GM23338 (cell line): ENCODE data around the gene RNF152. TPM values are rescaled to one million over a fixed set of nuclear protein-coding genes. Genes with fewer than 3 reads are reported as not detected.

Experiments used
- ATAC-seq: fragments of 200-7000 bp; cut with Tn5 transposase; 3 replicates; pipeline ENCODE4 v1.9.1; 2020
- DNase-seq: peaks from one replicate; pipeline ENCODE4 v3.0.0-alpha.2; 2015; ENCODE audit warnings: low spot score
- H2AFZ ChIP-seq: fragments of 200-600 bp; sonication (generic); 2 replicates; pipeline ENCODE4 v1.8.0; 2016; ENCODE audit warnings: antibody characterized with exemption, mild to moderate bottlenecking, moderate library complexity
- H3F3A ChIP-seq: fragments of 200-600 bp; sonication (generic); replicated peaks from 2 replicates; pipeline ENCODE4 v1.8.0; 2017; ENCODE audit warnings: antibody characterized with exemption, mixed run types, low read depth
- H3K27ac ChIP-seq: fragments of 200-600 bp; sonication (generic); 2 replicates; pipeline ENCODE4 v1.6.1; 2016; ENCODE audit warnings: low read depth
- H3K27me3 ChIP-seq: fragments of 200-600 bp; sonication (generic); 2 replicates; pipeline ENCODE4 v1.8.0; 2016; ENCODE audit warnings: mild to moderate bottlenecking, mixed run types, moderate library complexity; ENCODE audit not compliant: insufficient read depth
- H3K36me3 ChIP-seq: fragments of 200-600 bp; sonication (generic); 2 replicates; pipeline ENCODE4 v1.8.0; 2016; ENCODE audit warnings: mild to moderate bottlenecking; ENCODE audit not compliant: insufficient read depth
- H3K4me1 ChIP-seq: fragments of 200-600 bp; sonication (generic); 2 replicates; pipeline ENCODE4 v1.8.0; 2016; ENCODE audit warnings: mild to moderate bottlenecking, moderate library complexity; ENCODE audit not compliant: insufficient read depth
- H3K4me2 ChIP-seq: fragments of 200-600 bp; sonication (generic); 2 replicates; pipeline ENCODE4 v1.7.1; 2017; ENCODE audit warnings: mixed run types
- H3K4me3 ChIP-seq: fragments of 200-600 bp; sonication (generic); 2 replicates; pipeline ENCODE4 v1.6.1; 2016; ENCODE audit warnings: mixed run types
- H3K79me2 ChIP-seq: fragments of 200-600 bp; sonication (generic); replicated peaks from 2 replicates; pipeline ENCODE4 v1.8.0; 2017; ENCODE audit warnings: mild to moderate bottlenecking; ENCODE audit not compliant: insufficient read depth
- H3K9me2 ChIP-seq: fragments of 200-600 bp; sonication (generic); 2 replicates; pipeline ENCODE4 v1.8.0; 2017; ENCODE audit not compliant: insufficient read depth
- H4K20me1 ChIP-seq: fragments of 200-600 bp; sonication (generic); replicated peaks from 2 replicates; pipeline ENCODE4 v1.8.0; 2017; ENCODE audit warnings: mild to moderate bottlenecking; ENCODE audit not compliant: insufficient read depth
- H3K27ac Mint-ChIP-seq: 2 replicates; pipeline ENCODE4 v1.8.0; 2020; ENCODE audit warnings: inconsistent platforms, mild to moderate bottlenecking, moderate library complexity, mixed read lengths
- H3K27me3 Mint-ChIP-seq: 3 replicates; pipeline ENCODE4 v1.8.0; 2022; ENCODE audit warnings: low read depth, mild to moderate bottlenecking, moderate library complexity, mixed read lengths, inconsistent platforms; ENCODE audit not compliant: insufficient read depth, poor library complexity
- H3K36me3 Mint-ChIP-seq: 3 replicates; pipeline ENCODE4 v1.8.0; 2021; ENCODE audit warnings: low read depth, mild to moderate bottlenecking, inconsistent platforms, moderate library complexity, mixed read lengths
- H3K4me1 Mint-ChIP-seq: 3 replicates; pipeline ENCODE4 v1.8.0; 2020; ENCODE audit warnings: mild to moderate bottlenecking, inconsistent platforms, mixed read lengths
- H3K4me3 Mint-ChIP-seq: 3 replicates; pipeline ENCODE4 v1.8.0; 2021; ENCODE audit warnings: moderate library complexity, mild to moderate bottlenecking, inconsistent platforms, mixed read lengths
- H3K9me3 Mint-ChIP-seq: 3 replicates; pipeline ENCODE4 v1.8.0; 2020; ENCODE audit warnings: moderate library complexity, mild to moderate bottlenecking, inconsistent platforms, mixed read lengths
- CREB1 ChIP-seq: fragments of 250-450 bp; sonication (Bioruptor Pico); IDR thresholded peaks from 2 replicates; pipeline ENCODE4 v1.5.0; 2020; ENCODE audit warnings: low read depth, mild to moderate bottlenecking, moderate library complexity
- ETS1 ChIP-seq: IDR thresholded peaks from 2 replicates; pipeline ENCODE4 v1.6.1; 2016; ENCODE audit warnings: antibody characterized with exemption
- EZH2 ChIP-seq: fragments of 200-600 bp; sonication (generic); IDR thresholded peaks from one replicate; pipeline ENCODE4 v1.8.0; 2017; ENCODE audit warnings: antibody characterized with exemption, mild to moderate bottlenecking, low read depth; ENCODE audit not compliant: unreplicated experiment
- EZH2phosphoT487 ChIP-seq: fragments of 200-600 bp; sonication (generic); IDR thresholded peaks from one replicate; pipeline ENCODE4 v1.8.1; 2018; ENCODE audit warnings: antibody characterized with exemption; ENCODE audit not compliant: unreplicated experiment
- JUNB ChIP-seq: IDR thresholded peaks from one replicate; pipeline ENCODE4 v1.6.1; 2016; ENCODE audit warnings: antibody characterized with exemption; ENCODE audit not compliant: unreplicated experiment
- NANOG ChIP-seq: IDR thresholded peaks from 2 replicates; pipeline ENCODE4 v1.6.1; 2016; ENCODE audit warnings: antibody characterized with exemption, borderline replicate concordance
- POLR2AphosphoS5 ChIP-seq: IDR thresholded peaks from 2 replicates; pipeline ENCODE4 v1.6.1; 2016; ENCODE audit warnings: antibody characterized with exemption, low read depth
- REST ChIP-seq: IDR thresholded peaks from one replicate; pipeline ENCODE4 v1.6.1; 2018; ENCODE audit warnings: antibody characterized with exemption; ENCODE audit not compliant: unreplicated experiment
- STAT1 ChIP-seq: IDR thresholded peaks from one replicate; pipeline ENCODE4 v1.6.1; 2016; ENCODE audit warnings: antibody characterized with exemption; ENCODE audit not compliant: unreplicated experiment
- ZNF114 ChIP-seq: fragments of 250-450 bp; sonication (Bioruptor Pico); IDR thresholded peaks from 2 replicates; pipeline ENCODE4 v1.5.0; 2020; ENCODE audit warnings: mild to moderate bottlenecking, moderate library complexity
- ZNF331 ChIP-seq: fragments of 250-450 bp; sonication (Bioruptor Pico); IDR thresholded peaks from 2 replicates; pipeline ENCODE4 v1.5.0; 2020; ENCODE audit warnings: low read depth, mild to moderate bottlenecking, moderate library complexity
- ZNF462 ChIP-seq: fragments of 250-450 bp; sonication (Bioruptor Pico); IDR thresholded peaks from 2 replicates; pipeline ENCODE4 v1.5.0; 2020; ENCODE audit warnings: mild to moderate bottlenecking, moderate library complexity
- polyA plus RNA-seq: library from polyadenylated mRNA; unstranded; fragments of >200 nt; fragmentation: Nextera tagmentation; extraction: Ambion mirVana; gene quantifications from 2 replicates; pipeline ENCODE4 v1.2.1, GENCODE V29; 2016
- total RNA-seq: library from RNA; depleted of rRNA; stranded (reverse); fragments of >200 nt; shearing (Covaris generic); gene quantifications from 2 replicates; pipeline ENCODE4 v1.2.3, GENCODE V29; 2014
- TF ChIP-seq, protein P1 (sequence below), 2 experiments: fragments of 200-600 bp in 1 of 2; sonication (generic) in 1 of 2; conservative IDR thresholded peaks; 2 replicates each; pipeline versions ENCODE4 v1.5.1 to v1.6.1; 2016 to 2017; ENCODE audit warnings: antibody characterized with exemption in 2 of 2, low read depth in 2 of 2, mild to moderate bottlenecking in 2 of 2, moderate library complexity in 1 of 2

RNF152 gene
- total and polyA plus RNA-seq, 2 experiments from 2014 or later, result 1.2 to 2.9 TPM

DNA sequence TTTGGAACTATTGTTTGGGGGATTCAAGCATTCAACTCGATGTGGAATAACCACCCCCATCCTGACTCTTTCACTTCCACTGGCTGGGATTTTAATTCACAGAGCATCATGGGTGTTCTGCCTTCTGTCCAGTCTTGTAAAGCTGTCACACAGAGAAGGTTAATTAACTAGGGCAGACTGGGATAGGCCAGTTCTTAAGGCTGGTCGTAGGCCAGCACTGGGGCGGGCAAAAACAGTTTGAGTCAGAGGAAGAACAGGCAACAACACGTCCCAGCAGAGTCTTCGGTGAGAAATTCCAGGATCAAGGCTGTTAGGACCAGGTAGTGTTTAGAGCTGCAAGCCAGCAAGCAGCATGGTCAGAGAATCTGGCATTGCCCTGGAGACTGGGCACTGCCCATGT, 4.0 kb upstream of the RNF152 start:
- Mint-ChIP-seq H3K4me3 (no peak overlapping the region), H3K27ac (no peak overlapping the region), H3K9me3 (no peaks in the 10 kb centered on the region; the same call in 2 of the 3 replicates), H3K4me1 (peaks cover 17% of the 10 kb centered on the region), H3K36me3 (no peaks in the 10 kb centered on the region), H3K27me3 (peaks cover 33% of the 10 kb centered on the region)
- Histone ChIP-seq H3K36me3 (no peaks in the 10 kb centered on the region), H3F3A (no peaks in the 10 kb centered on the region), H3K27ac (no peak overlapping the region), H3K27me3 (peaks cover 37% of the 10 kb centered on the region), H3K4me3 (no peak overlapping the region), H3K79me2 (no peaks in the 10 kb centered on the region), H4K20me1 (peaks cover 7% of the 10 kb centered on the region), H3K9me2 (no peaks in the 10 kb centered on the region), H3K4me1 (peaks cover 16% of the 10 kb centered on the region), H3K4me2 (no peak overlapping the region), H2AFZ (no peak overlapping the region)
- TF ChIP-seq JUNB (no peak), EZH2 (no peak), ZNF114 (CRISPR knock-in tag) (no peak), STAT1 (no peak), ETS1 (no peak), REST (no peak), NANOG (no peak), POLR2AphosphoS5 (no peak), ZNF462 (no peak), CREB1 (CRISPR knock-in tag) (no peak), EZH2phosphoT487 (no peak), ZNF331 (no peak)
- TF ChIP-seq, protein P1, sequence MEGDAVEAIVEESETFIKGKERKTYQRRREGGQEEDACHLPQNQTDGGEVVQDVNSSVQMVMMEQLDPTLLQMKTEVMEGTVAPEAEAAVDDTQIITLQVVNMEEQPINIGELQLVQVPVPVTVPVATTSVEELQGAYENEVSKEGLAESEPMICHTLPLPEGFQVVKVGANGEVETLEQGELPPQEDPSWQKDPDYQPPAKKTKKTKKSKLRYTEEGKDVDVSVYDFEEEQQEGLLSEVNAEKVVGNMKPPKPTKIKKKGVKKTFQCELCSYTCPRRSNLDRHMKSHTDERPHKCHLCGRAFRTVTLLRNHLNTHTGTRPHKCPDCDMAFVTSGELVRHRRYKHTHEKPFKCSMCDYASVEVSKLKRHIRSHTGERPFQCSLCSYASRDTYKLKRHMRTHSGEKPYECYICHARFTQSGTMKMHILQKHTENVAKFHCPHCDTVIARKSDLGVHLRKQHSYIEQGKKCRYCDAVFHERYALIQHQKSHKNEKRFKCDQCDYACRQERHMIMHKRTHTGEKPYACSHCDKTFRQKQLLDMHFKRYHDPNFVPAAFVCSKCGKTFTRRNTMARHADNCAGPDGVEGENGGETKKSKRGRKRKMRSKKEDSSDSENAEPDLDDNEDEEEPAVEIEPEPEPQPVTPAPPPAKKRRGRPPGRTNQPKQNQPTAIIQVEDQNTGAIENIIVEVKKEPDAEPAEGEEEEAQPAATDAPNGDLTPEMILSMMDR (conservative IDR thresholded peaks at IDR 0.05; ENCODE audit: low read depth in 2 of 2), result no peak
- ATAC-seq, result no peak
- DNase-seq, result no peak
